NCI-H1092 (cell line): ENCODE results near the gene MYLK4.

Source experiments
- DNase-seq: peaks from one replicate; lab custom pipeline; 2025; lab: John Stamatoyannopoulos, UW

Gene MYLK4

DNA sequence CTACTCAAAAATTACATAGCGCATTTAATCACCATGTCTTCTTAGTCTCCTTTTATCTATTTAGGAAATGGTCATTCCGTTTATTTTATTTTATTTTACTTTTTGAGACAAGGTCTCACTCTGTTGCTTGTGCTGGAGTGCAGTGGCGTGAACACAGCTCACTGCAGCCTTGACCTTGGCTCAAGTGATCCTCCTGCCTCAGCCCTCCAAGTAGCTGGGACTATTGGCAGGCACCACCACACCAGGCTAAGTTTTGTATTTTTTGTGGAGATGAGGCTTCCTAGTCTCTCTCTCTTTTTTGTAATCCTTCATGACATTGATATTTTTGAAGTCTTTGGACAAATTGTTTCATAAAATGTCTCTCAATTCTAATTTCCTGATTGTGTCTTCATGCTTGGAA is 4.7 kb upstream of the MYLK4 start:
- DNase-seq, result no peak

DNA sequence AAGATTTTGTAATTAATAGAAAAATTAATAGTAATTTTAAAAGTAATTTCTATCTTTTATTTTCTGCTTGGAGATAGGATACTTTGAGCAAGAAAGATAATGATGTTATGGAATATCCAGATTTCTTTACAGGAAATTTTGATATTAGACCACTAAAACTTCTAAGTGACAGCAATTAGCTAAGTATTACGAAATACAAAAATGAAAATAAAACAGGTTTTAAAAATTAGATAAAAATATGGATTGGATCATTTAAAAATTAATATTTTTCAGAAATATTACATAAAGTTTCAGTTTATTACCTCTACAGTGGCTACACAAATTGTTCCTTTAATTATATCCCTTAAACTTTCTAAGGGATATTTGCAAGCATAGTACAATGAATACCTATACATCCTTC is 4.2 kb upstream of the MYLK4 start:
- no peak for DNase-seq

- no peak for DNase-seq
These were observed 3.7 kb upstream of the MYLK4 start for GRCh38 chr6:2754393-2754792.

DNA sequence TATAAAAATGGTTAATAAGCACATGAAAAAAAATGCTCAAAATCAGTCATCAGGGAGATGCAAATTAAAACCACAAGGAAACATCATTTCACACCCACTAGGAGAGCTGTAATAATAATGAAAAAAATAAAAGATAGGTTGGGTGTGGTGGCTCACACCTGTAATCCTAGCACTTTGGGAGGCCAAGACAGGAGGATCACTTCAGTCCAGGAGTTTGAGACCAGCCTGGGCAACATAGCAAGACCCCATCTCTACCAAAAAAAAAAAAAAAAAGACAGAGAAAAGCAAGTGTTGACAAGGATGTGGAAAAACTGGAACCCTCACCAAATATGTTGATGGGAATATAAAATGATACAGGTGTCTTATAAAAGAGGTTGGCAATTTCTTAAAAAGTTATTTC is 3.0 kb upstream of the MYLK4 start:
- no peak for DNase-seq

- DNase-seq, result no peak
These were observed 2.4 kb upstream of the MYLK4 start for GRCh38 chr6:2753110-2753489.

DNA sequence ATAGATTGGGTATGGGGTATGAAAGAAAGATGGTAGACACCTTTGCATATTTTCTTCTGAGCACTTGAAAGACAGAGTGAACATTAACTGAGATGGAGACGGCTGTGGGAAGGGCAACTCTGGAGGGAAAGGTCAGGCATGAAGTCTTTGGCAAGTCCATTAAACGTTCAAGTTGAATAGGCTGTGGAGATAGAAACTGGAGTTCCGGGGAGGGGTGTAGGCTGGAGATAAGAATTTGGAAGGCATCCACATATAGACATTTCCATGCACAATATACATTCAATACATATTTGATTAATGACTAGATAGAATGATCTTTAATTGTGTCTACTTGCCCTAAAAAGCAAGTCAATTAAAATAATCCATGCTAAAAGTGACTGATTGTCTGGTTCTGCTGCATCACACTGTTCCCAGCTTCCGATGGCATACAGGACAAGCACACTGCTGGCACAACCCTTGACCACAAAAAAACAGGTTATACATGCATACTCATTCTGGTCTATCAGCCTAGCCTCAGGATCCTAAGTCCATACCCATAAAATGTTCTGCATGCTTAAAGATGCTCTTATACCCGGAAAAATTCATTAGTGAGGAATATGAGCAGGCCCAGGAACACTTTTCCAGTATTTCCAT is 1.9 kb upstream of the MYLK4 start:
- DNase-seq, result no peak

DNA sequence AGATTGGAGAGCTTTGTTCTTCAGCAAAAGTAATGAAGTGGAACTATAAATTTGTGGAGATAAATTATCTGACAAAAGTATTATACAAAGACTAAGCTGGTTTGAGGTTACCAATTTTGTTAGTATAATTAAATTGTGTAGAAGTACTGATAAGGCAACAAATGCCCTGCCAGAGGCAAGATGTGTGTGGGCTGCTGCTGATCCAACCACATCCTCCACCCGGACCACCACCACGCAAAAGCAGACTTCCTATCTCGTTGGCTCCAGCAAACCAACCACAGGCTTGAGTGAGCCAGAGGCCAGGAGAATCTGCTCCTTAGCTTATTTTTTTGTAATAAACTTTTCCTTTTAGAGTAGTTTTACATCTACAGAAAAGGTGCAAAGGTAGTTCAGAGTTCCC is 1.1 kb upstream of the MYLK4 start:
- no peak for DNase-seq

DNA sequence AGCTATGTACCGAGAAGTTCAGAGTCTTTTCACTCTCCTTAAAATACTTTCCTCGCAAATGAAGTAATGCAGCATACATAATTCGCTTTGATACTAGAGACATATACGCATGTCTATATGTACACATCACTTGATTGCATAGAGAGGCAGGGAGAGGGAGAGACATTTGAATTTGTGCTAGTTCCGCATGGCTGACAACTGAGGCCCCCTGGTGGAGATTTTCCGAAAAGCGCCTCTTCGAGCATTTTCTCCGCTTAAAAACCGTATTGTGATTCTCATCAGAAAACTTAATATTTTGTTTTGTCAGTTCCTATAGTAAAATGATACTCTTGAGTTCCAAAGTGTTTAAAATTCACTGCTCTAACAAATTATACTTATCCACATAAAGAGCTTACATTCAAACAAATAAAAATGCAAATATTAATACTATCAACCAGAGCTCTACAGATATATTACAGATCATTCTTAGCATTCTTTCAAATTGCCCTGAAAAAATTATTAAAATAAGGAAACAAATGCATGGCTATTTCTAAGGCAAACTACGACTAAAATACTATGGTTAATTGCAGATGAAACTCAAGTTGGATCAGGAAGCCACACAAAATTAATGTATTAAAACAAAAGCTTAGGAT is 637 bp downstream of the MYLK4 start:
- DNase-seq, result no peak

DNA sequence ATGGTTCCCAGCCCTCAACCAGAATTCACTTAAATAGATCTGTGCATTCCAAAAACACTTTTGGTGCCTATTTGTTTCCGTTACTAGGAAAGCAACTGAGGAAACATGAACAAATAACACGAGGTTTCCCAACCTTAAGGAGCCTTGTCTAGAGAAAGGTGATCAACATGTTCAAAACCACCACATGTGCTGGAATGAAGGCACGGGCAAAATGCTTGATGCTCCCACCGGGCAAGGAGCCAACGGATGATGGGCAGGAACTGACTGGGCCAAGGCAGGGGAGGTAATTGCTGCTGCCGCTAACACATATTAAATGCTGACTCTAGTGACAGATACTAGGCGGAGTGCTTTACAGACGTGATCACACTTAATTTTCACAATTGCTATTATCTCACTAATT is 2.5 kb downstream of the MYLK4 start:
- DNase-seq, result no peak

DNA sequence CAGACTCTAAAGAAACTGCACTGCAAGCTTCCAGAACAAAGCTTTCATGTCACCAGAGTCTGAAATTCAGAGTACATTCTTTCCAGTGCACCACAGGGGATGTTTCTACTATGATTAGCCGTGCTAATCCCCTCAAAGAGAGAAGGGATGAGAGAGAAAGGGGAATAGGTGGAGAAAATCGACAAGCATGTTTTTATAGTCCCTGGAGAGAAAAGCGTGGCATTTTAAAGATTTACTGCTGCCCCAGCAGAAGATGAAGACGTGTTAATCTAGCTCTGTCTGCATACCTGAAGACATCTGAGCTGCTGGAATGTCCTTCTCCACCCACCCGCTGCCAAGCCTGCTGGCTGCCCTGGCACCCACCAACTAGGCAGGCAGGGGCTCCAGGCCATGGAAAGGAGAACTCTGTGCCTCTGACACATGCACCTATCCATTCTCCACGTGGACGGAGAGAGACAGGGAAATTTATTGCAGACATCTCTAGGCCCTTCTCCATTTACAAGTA is 4.1 kb downstream of the MYLK4 start:
- no peak for DNase-seq

GRCh38 chr6:2745246-2745645 is 5.5 kb downstream of the MYLK4 start:
- no peak for DNase-seq

- no peak for DNase-seq
These were observed 5.9 kb downstream of the MYLK4 start for GRCh38 chr6:2744778-2745177.

DNA sequence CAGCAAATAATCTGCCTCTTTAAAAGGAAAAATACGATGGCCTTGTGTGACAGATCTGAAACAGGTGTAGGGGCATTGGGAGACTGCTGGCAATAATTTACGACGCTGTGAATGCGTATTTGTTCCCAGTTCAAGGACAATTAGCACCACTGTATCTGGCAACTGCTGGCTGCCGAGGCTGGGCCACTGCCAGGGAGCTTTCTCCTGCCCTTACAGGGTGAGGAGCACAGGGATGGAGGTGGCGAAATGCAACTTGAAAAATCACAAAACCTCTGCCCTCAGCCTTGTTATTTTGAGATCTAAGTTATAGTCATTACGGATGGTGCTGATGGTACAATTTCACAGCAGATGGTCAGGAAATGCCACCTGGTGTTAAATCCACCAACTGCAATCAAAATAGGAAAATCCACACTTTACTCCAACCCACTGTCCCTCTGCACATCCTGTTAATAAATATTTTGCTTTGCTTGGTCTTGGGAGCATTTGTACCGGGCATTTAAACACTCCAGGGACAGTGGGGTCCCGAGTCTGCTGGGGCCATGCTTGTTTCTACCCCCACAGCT is 6.4 kb downstream of the MYLK4 start:
- peak; percentile 23 for DNase-seq

- DNase-seq, result no peak
These were observed 7.2 kb downstream of the MYLK4 start for GRCh38 chr6:2743280-2744208.

DNA sequence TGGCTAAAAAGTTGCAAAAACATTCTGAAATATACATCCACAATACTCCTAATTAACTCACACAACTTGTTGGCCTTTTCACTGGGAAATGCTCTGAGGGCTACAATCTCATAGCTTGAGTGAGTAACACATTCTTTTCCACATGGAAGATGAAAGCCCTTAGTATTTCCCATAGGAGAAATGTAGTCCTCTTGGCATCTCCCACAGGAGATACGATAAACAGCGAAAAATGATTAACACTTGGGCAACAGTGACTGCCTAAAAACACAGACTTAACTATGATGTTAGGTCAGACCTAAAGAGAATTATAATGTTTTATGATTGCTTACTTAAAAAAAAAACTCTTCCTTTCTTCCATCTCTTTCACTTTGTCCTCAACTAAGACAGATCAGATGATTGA is 9.0 kb downstream of the MYLK4 start:
- no peak for DNase-seq

- no peak for DNase-seq
These were observed 10.1 kb downstream of the MYLK4 start for GRCh38 chr6:2740581-2740980.

DNA sequence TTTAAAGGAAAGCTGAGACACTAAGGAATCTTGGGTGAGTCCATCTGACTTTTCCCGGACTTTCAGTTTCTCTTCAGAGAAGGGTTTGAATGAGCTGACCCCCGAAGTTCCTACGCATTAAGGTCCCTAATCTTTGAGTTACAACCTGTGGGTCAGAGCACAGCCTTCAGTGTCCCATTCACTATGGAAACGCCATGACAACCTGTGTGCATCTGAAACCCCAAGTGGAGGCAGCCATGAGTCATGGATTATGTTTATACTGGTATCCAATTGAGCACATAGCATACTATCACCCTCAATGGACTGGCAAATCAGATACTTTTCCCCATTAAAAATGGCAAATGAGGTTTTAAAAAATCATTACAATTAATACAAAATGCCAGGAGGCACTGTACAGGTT is 11.4 kb downstream of the MYLK4 start:
- no peak for DNase-seq

DNA sequence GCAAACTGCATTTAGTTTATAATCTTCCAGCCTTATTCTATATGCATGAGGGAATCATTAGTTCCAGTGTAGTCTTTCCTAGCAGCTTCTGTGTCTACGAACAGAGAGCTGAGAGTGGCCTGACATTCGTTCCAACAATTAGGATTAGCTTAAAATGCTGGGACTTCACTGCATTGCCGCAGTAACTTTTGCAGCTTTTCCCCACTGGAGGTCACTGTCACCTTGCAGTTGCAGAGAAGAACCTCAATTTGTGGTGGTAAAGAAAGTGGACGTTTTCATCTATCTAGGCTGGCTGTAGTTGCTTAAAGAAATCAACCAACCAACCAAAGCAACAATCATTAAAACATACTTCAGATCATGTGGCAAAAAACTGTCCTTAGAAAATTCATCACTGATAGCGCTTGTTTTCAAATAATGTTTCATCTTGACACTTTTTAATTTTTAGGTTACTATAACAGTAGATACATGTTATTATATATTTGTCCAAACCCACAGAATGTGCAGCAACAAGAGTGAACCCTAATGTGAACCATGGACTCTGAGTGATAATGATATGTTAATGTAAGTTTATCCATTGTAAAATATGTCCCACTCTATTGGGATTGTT is 12.2 kb downstream of the MYLK4 start:
- DNase-seq, result no peak

GRCh38 chr6:2737885-2738284 is 12.8 kb downstream of the MYLK4 start:
- no peak for DNase-seq

GRCh38 chr6:2734488-2735166 is 16.1 kb downstream of the MYLK4 start:
- DNase-seq, result no peak

GRCh38 chr6:2733736-2734480 is 16.8 kb downstream of the MYLK4 start:
- DNase-seq, result no peak
